ENCODE results near the gene PCP2. TPM values are rescaled to one million over a fixed set of nuclear protein-coding genes. Genes with fewer than 3 reads are reported as not detected.

PCP2 gene
- total RNA-seq, 2 donors from 2014 or later, result 0.32 TPM; not detected in 1

- H3K36me3 ChIP-seq, result no peaks in the 10 kb centered on the region
- intact Hi-C loops (cut with DNase I), result loop anchor here (10.0 kb wide), 1 partner anchor 320 kb away; no protein-coding TSS in a partner anchor
- DNase-seq, result peak; percentile 86
- H3K27me3 ChIP-seq, result peaks cover 3% of the 10 kb centered on the region
- H3K4me3 ChIP-seq, result no peak overlapping the region
- TF ChIP-seq CTCF (IDR thresholded peaks at IDR 0.05), result no peak
- no peaks in the 10 kb centered on the region for H3K4me1 ChIP-seq
- no peaks in the 10 kb centered on the region for H3K9me3 ChIP-seq
- no peak overlapping the region for H3K27ac ChIP-seq
- peak overlapping the region in 1 of 2 donors; percentile 12 for H3K9ac ChIP-seq (ENCODE audit: low read depth in 2 of 2, low read length in 2 of 2)
Measured at GRCh38 chr19:7674010-7675005, 40.8 kb upstream of the PCP2 start.

- H3K4me3 ChIP-seq, result no peak overlapping the region
- no peaks in the 10 kb centered on the region for H3K36me3 ChIP-seq
- TF ChIP-seq CTCF (IDR thresholded peaks at IDR 0.05), result no peak
- no peaks in the 10 kb centered on the region for H3K4me1 ChIP-seq
- intact Hi-C loops (cut with DNase I), result loop anchor here (10.0 kb wide), 1 partner anchor 318 kb away; no protein-coding TSS in a partner anchor
- H3K9ac ChIP-seq (ENCODE audit: low read depth in 2 of 2, low read length in 2 of 2), result no peak overlapping the region
- no peak overlapping the region for H3K27ac ChIP-seq
- H3K27me3 ChIP-seq, result peaks cover 3% of the 10 kb centered on the region
- no peak for DNase-seq
- no peaks in the 10 kb centered on the region for H3K9me3 ChIP-seq
Measured at GRCh38 chr19:7672522-7672921, 39.0 kb upstream of the PCP2 start.

GRCh38 chr19:7670790-7671189, 37.3 kb upstream of the PCP2 start:
- TF ChIP-seq CTCF (IDR thresholded peaks at IDR 0.05), result no peak
- H3K4me1 ChIP-seq, result no peaks in the 10 kb centered on the region
- H3K9me3 ChIP-seq, result no peaks in the 10 kb centered on the region
- no peak overlapping the region for H3K4me3 ChIP-seq
- no peak for DNase-seq
- H3K27ac ChIP-seq, result no peak overlapping the region
- H3K9ac ChIP-seq (ENCODE audit: low read depth in 2 of 2, low read length in 2 of 2), result no peak overlapping the region
- intact Hi-C loops (cut with DNase I), result loop anchor here (10.0 kb wide), 1 partner anchor 316 kb away; no protein-coding TSS in a partner anchor
- peaks cover 3% of the 10 kb centered on the region for H3K27me3 ChIP-seq
- no peaks in the 10 kb centered on the region for H3K36me3 ChIP-seq

GRCh38 chr19:7670150-7670783, 36.7 kb upstream of the PCP2 start:
- peaks cover 3% of the 10 kb centered on the region for H3K27me3 ChIP-seq
- H3K4me3 ChIP-seq, result no peak overlapping the region
- no peaks in the 10 kb centered on the region for H3K9me3 ChIP-seq
- TF ChIP-seq CTCF (IDR thresholded peaks at IDR 0.05), result no peak
- H3K4me1 ChIP-seq, result no peaks in the 10 kb centered on the region
- DNase-seq, result no peak
- H3K9ac ChIP-seq (ENCODE audit: low read depth in 2 of 2, low read length in 2 of 2), result no peak overlapping the region
- no peak overlapping the region for H3K27ac ChIP-seq
- no peaks in the 10 kb centered on the region for H3K36me3 ChIP-seq
- intact Hi-C loops (cut with DNase I), result loop anchor here (10.0 kb wide), 1 partner anchor 315 kb away; no protein-coding TSS in a partner anchor

GRCh38 chr19:7669641-7670040, 36.1 kb upstream of the PCP2 start:
- Histone ChIP-seq H3K9me3 (no peaks in the 10 kb centered on the region), H3K4me3 (no peak overlapping the region), H3K9ac (ENCODE audit: low read depth in 2 of 2, low read length in 2 of 2) (no peak overlapping the region), H3K4me1 (no peaks in the 10 kb centered on the region), H3K27ac (no peak overlapping the region), H3K36me3 (no peaks in the 10 kb centered on the region), H3K27me3 (peaks cover 3% of the 10 kb centered on the region)
- DNase-seq, result no peak
- intact Hi-C loops (cut with DNase I), result loop anchor here (10.0 kb wide), 1 partner anchor 315 kb away; no protein-coding TSS in a partner anchor
- no peak for TF ChIP-seq CTCF (IDR thresholded peaks at IDR 0.05)
